ENCODE results near the gene TTC7B. TPM values are rescaled to one million over a fixed set of nuclear protein-coding genes. Genes with fewer than 3 reads are reported as not detected.

TTC7B gene
- total and polyA plus RNA-seq, 10 of the 15 experiments (the other 5 are each of a cell fraction or from before 2014, with no cell fraction given): under 0.01 to 1.1 (median 0.26) TPM; not detected in 2

DNA sequence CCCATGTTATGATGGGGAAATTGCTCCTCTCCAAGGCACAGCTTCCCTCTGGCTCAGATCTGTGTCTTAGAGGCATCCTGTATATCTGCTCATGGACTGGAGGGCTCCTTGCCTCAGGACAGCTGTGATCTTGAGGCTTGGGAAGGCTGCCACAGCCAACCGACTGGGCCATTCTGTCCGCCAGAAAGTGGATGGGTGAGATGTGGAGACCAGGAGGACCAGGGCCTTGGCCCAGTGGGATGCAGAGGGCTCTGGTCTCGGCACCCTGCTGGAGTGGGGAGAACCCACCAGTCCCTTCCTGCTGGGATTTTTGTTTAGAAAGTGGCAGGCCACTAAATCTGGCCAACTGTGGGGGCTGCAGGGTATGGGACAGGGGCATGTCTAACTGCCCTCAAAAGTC, 270.8 kb downstream of the TTC7B start:
- FAIRE-seq: no peak
- no TSS peak for BruUV-seq (replicated peaks)
- no peaks in the 10 kb centered on the region for H4K20me1 ChIP-seq (ENCODE audit: control insufficient read depth, insufficient read depth)
- in situ Hi-C loops (cut with MboI): no loop called here
- 0% methylated on average over 3 of the region's 3 CpGs for WGBS (ENCODE audit: insufficient coverage, insufficient replicate concordance, low lambda C conversion rate, missing lambda C conversion rate)
- ChIA-PET RAD21 (ENCODE audit: unreplicated experiment) (no interaction called here), POLR2A (no interaction called here), CTCF (no interaction called here), SMC1A (ENCODE audit: uncharacterized antibody, unreplicated experiment) (no interaction called here)
- H3K4me2 ChIP-seq (ENCODE audit: control insufficient read depth, insufficient read depth): no peak overlapping the region
- H3K9me3 ChIP-seq (replicated peaks; ENCODE audit: control insufficient read depth, insufficient read depth, low read length): no peaks in the 10 kb centered on the region
- no peak overlapping the region for H3K4me3 ChIP-seq
- DNase-seq (ENCODE audit: low read depth, low spot score): no peak
- H3K27me3 ChIP-seq (replicated peaks in 1 of 2; ENCODE audit: control insufficient read depth in 2 of 2, insufficient read depth in 2 of 2, low read length in 1 of 2): peaks cover 0 to 4% of the 10 kb centered on the region in 2 experiments; a peak in 3 of 4 replicates
- intact Hi-C loops (cut with micrococcal nuclease; ENCODE audit: unreplicated experiment): no loop called here
- H3K27ac ChIP-seq (ENCODE audit: control insufficient read depth, insufficient read depth): no peak overlapping the region
- H3K36me3 ChIP-seq (ENCODE audit: control insufficient read depth in 2 of 2, insufficient read depth in 2 of 2, low read length in 1 of 2): no peaks in the 10 kb centered on the region
- no peak for ATAC-seq
- no peaks in the 10 kb centered on the region for H3K4me1 ChIP-seq (ENCODE audit: control insufficient read depth, insufficient read depth, low read length)
- H3K79me2 ChIP-seq (ENCODE audit: control insufficient read depth, insufficient read depth, low read length): no peaks in the 10 kb centered on the region
- TF ChIP-seq, protein P1, sequence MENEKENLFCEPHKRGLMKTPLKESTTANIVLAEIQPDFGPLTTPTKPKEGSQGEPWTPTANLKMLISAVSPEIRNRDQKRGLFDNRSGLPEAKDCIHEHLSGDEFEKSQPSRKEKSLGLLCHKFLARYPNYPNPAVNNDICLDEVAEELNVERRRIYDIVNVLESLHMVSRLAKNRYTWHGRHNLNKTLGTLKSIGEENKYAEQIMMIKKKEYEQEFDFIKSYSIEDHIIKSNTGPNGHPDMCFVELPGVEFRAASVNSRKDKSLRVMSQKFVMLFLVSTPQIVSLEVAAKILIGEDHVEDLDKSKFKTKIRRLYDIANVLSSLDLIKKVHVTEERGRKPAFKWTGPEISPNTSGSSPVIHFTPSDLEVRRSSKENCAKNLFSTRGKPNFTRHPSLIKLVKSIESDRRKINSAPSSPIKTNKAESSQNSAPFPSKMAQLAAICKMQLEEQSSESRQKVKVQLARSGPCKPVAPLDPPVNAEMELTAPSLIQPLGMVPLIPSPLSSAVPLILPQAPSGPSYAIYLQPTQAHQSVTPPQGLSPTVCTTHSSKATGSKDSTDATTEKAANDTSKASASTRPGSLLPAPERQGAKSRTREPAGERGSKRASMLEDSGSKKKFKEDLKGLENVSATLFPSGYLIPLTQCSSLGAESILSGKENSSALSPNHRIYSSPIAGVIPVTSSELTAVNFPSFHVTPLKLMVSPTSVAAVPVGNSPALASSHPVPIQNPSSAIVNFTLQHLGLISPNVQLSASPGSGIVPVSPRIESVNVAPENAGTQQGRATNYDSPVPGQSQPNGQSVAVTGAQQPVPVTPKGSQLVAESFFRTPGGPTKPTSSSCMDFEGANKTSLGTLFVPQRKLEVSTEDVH (IDR thresholded peaks at IDR 0.05; ENCODE audit: low read depth, partially characterized antibody): no peak
- TF ChIP-seq, protein P2, sequence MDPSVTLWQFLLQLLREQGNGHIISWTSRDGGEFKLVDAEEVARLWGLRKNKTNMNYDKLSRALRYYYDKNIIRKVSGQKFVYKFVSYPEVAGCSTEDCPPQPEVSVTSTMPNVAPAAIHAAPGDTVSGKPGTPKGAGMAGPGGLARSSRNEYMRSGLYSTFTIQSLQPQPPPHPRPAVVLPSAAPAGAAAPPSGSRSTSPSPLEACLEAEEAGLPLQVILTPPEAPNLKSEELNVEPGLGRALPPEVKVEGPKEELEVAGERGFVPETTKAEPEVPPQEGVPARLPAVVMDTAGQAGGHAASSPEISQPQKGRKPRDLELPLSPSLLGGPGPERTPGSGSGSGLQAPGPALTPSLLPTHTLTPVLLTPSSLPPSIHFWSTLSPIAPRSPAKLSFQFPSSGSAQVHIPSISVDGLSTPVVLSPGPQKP (IDR thresholded peaks at IDR 0.05; ENCODE audit: low read depth, low read length): no peak
- TF ChIP-seq, protein P3, sequence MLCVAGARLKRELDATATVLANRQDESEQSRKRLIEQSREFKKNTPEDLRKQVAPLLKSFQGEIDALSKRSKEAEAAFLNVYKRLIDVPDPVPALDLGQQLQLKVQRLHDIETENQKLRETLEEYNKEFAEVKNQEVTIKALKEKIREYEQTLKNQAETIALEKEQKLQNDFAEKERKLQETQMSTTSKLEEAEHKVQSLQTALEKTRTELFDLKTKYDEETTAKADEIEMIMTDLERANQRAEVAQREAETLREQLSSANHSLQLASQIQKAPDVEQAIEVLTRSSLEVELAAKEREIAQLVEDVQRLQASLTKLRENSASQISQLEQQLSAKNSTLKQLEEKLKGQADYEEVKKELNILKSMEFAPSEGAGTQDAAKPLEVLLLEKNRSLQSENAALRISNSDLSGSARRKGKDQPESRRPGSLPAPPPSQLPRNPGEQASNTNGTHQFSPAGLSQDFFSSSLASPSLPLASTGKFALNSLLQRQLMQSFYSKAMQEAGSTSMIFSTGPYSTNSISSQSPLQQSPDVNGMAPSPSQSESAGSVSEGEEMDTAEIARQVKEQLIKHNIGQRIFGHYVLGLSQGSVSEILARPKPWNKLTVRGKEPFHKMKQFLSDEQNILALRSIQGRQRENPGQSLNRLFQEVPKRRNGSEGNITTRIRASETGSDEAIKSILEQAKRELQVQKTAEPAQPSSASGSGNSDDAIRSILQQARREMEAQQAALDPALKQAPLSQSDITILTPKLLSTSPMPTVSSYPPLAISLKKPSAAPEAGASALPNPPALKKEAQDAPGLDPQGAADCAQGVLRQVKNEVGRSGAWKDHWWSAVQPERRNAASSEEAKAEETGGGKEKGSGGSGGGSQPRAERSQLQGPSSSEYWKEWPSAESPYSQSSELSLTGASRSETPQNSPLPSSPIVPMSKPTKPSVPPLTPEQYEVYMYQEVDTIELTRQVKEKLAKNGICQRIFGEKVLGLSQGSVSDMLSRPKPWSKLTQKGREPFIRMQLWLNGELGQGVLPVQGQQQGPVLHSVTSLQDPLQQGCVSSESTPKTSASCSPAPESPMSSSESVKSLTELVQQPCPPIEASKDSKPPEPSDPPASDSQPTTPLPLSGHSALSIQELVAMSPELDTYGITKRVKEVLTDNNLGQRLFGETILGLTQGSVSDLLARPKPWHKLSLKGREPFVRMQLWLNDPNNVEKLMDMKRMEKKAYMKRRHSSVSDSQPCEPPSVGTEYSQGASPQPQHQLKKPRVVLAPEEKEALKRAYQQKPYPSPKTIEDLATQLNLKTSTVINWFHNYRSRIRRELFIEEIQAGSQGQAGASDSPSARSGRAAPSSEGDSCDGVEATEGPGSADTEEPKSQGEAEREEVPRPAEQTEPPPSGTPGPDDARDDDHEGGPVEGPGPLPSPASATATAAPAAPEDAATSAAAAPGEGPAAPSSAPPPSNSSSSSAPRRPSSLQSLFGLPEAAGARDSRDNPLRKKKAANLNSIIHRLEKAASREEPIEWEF (IDR thresholded peaks at IDR 0.05; ENCODE audit: insufficient replicate concordance, low read depth, low read length): no peak
- TF ChIP-seq HDAC2 (IDR thresholded peaks at IDR 0.05): no peak
- H3K9ac ChIP-seq (ENCODE audit: control insufficient read depth, insufficient read depth, low read length): no peak overlapping the region
- no peak overlapping the region for H2AFZ ChIP-seq (ENCODE audit: control insufficient read depth, low read depth, low read length)
